ENCODE data around the gene MYLK2. TPM values are rescaled to one million over a fixed set of nuclear protein-coding genes. Genes with fewer than 3 reads are reported as not detected.

The MYLK2 gene
- total and polyA plus RNA-seq, 10 of the 15 experiments (the other 5 are each of a cell fraction or from before 2014, with no cell fraction given) = 0.04 to 0.67 (median 0.18) TPM; not detected in 1

DNA sequence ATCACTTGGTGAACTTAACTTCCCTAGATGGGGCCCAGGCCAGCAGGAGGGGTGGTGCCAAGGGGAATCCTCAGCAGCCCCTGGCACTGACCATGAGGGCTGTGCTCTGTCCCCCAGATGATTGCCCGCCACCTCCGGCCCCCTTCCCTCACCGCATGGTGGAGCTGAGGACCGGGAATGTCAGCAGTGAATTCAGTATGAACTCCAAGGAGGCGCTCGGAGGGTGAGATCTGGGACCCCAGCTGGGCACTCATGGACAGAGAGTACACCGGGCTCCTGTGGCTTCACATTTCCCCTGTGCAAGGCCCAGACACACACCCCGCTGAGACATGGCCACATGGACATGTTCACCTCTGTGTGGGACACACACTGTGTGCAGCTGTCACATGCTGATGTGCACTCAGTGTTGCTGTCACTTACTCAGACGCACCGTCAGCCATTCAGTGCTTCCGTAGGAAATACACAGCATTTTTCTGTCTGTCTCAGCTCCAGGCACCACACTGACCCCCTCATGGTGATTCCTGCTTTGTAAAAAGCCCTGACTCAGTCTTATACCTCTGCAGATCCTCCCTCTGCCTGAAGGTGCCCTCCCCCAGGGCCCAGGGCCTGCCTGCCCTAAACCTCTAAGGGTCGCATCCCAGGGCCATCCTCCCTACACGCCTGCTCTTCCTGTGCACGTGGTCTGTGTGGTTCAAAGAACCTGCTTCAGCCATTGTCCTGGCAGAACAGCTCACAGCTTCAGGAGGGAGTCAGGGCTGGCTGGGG, 4.4 kb downstream of the MYLK2 start:
- intact Hi-C loops (cut with micrococcal nuclease; ENCODE audit: unreplicated experiment) = loop anchor here (2.0 kb wide), 2 partner anchors 207 to 269 kb away; no protein-coding TSS in a partner anchor
- in situ Hi-C loops (cut with MboI) = loop anchor here (10.0 kb wide), 1 partner anchor 831 kb away; no protein-coding TSS in a partner anchor
- RAD21 ChIA-PET (ENCODE audit: unreplicated experiment) = interaction anchor here (0.5 to 4.1 kb wide), 12 partner anchors 10 to 323 kb away, joined by 3 to 25 read pairs (median 4); partner anchors contain the start of genes FOXS1 and PDRG1

More for the DNA sequence above, 4.4 kb downstream of the MYLK2 start:
- ChIA-PET CTCF (interaction anchor here (0.6 to 8.8 kb wide), 37 partner anchors 10 to 1033 kb away, joined by 3 to 109 read pairs (median 4); partner anchors contain the start of genes FOXS1 and PDRG1), POLR2A (interaction anchor here (1.0 kb wide), 1 partner anchor 10 kb away, joined by 3 read pairs; no protein-coding TSS in a partner anchor), SMC1A (ENCODE audit: uncharacterized antibody, unreplicated experiment) (interaction anchor here (0.6 to 2.6 kb wide), 15 partner anchors 12 to 305 kb away, joined by 3 to 17 read pairs (median 4); partner anchors contain the start of gene PDRG1)
- TF ChIP-seq, protein P1, sequence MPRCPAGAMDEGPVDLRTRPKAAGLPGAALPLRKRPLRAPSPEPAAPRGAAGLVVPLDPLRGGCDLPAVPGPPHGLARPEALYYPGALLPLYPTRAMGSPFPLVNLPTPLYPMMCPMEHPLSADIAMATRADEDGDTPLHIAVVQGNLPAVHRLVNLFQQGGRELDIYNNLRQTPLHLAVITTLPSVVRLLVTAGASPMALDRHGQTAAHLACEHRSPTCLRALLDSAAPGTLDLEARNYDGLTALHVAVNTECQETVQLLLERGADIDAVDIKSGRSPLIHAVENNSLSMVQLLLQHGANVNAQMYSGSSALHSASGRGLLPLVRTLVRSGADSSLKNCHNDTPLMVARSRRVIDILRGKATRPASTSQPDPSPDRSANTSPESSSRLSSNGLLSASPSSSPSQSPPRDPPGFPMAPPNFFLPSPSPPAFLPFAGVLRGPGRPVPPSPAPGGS (IDR thresholded peaks at IDR 0.05; ENCODE audit: borderline replicate concordance, insufficient read depth, low read depth, low read length, poor library complexity, severe bottlenecking) = peak; percentile 49
- TF ChIP-seq, protein P2, sequence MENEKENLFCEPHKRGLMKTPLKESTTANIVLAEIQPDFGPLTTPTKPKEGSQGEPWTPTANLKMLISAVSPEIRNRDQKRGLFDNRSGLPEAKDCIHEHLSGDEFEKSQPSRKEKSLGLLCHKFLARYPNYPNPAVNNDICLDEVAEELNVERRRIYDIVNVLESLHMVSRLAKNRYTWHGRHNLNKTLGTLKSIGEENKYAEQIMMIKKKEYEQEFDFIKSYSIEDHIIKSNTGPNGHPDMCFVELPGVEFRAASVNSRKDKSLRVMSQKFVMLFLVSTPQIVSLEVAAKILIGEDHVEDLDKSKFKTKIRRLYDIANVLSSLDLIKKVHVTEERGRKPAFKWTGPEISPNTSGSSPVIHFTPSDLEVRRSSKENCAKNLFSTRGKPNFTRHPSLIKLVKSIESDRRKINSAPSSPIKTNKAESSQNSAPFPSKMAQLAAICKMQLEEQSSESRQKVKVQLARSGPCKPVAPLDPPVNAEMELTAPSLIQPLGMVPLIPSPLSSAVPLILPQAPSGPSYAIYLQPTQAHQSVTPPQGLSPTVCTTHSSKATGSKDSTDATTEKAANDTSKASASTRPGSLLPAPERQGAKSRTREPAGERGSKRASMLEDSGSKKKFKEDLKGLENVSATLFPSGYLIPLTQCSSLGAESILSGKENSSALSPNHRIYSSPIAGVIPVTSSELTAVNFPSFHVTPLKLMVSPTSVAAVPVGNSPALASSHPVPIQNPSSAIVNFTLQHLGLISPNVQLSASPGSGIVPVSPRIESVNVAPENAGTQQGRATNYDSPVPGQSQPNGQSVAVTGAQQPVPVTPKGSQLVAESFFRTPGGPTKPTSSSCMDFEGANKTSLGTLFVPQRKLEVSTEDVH (IDR thresholded peaks at IDR 0.05; ENCODE audit: low read depth, partially characterized antibody) = no peak
- Histone ChIP-seq H3K4me3 (no peak overlapping the region), H3K4me1 (ENCODE audit: control insufficient read depth, insufficient read depth, low read length) (no peaks in the 10 kb centered on the region), H3K9me3 (replicated peaks; ENCODE audit: control insufficient read depth, insufficient read depth, low read length) (no peaks in the 10 kb centered on the region), H3K36me3 (ENCODE audit: control insufficient read depth in 2 of 2, insufficient read depth in 2 of 2, low read length in 1 of 2) (no peaks in the 10 kb centered on the region), H3K27me3 (replicated peaks in 1 of 2; ENCODE audit: control insufficient read depth in 2 of 2, insufficient read depth in 2 of 2, low read length in 1 of 2) (no peaks in the 10 kb centered on the region), H3K79me2 (ENCODE audit: control insufficient read depth, insufficient read depth, low read length) (no peaks in the 10 kb centered on the region), H3K4me2 (ENCODE audit: control insufficient read depth, insufficient read depth) (no peak overlapping the region), H3K9ac (ENCODE audit: control insufficient read depth, insufficient read depth, low read length) (no peak overlapping the region), H3K27ac (ENCODE audit: control insufficient read depth, insufficient read depth) (no peak overlapping the region), H4K20me1 (ENCODE audit: control insufficient read depth, insufficient read depth) (no peaks in the 10 kb centered on the region), H2AFZ (ENCODE audit: control insufficient read depth, low read depth, low read length) (no peak overlapping the region)
- BruUV-seq (replicated peaks) = no TSS peak
- FAIRE-seq (no peak), DNase-seq (ENCODE audit: low read depth, low spot score) (no peak), ATAC-seq (no peak; the same call in 1 of the 3 replicates)
- WGBS (ENCODE audit: insufficient coverage, insufficient replicate concordance, low lambda C conversion rate, missing lambda C conversion rate) = 63% methylated on average over 14 of the region's 14 CpGs

Data from GM12878 (cell line).